MV-4-11 (cell line): ENCODE results near the gene WDR90.

ENCODE experiments used
- DNase-seq: peaks from one replicate; lab custom pipeline; 2025; lab: John Stamatoyannopoulos, UW

WDR90 gene

GRCh38 chr16:660459-661183, 11.5 kb downstream of the WDR90 start:
- DNase-seq: peak; percentile 84

GRCh38 chr16:661184-661821, 12.1 kb downstream of the WDR90 start:
- DNase-seq: no peak

GRCh38 chr16:662095-662494, 12.9 kb downstream of the WDR90 start:
- DNase-seq: no peak

- DNase-seq: no peak
Observed at GRCh38 chr16:662597-662996, 13.4 kb downstream of the WDR90 start.

GRCh38 chr16:666572-666971, 17.4 kb downstream of the WDR90 start:
- DNase-seq: no peak

GRCh38 chr16:667113-667779, 18.1 kb downstream of the WDR90 start:
- DNase-seq: no peak

GRCh38 chr16:667780-668518, 18.8 kb downstream of the WDR90 start, which contains the start of gene RHOT2:
Gene RHOT2 (plus strand): TSS chr16:668132. CDS start chr16:668200, 68 bp downstream.
- DNase-seq: peak; percentile 82

GRCh38 chr16:668519-669171, 19.5 kb downstream of the WDR90 start:
- DNase-seq: no peak

- DNase-seq: no peak
Observed at GRCh38 chr16:669666-670065, 20.5 kb downstream of the WDR90 start.

GRCh38 chr16:670485-671352, 21.6 kb downstream of the WDR90 start:
- no peak for DNase-seq

- DNase-seq: no peak
Observed at GRCh38 chr16:671353-672131, 22.4 kb downstream of the WDR90 start.

GRCh38 chr16:672371-672770, 23.2 kb downstream of the WDR90 start:
- DNase-seq: no peak

- DNase-seq: no peak
Observed at GRCh38 chr16:672851-673250, 23.7 kb downstream of the WDR90 start.

- DNase-seq: no peak
Observed at GRCh38 chr16:673399-673991, 24.3 kb downstream of the WDR90 start.

- DNase-seq: no peak
Observed at GRCh38 chr16:674214-674881, 25.2 kb downstream of the WDR90 start.

- DNase-seq: peak; percentile 68
Observed at GRCh38 chr16:674968-675883, 26.1 kb downstream of the WDR90 start, which contains the start of gene RHBDL1. Gene RHBDL1 (plus strand): TSS chr16:675671. CDS start chr16:675791, 120 bp downstream.

GRCh38 chr16:675884-676564, 26.9 kb downstream of the WDR90 start:
- DNase-seq: no peak
